ENCODE data around the gene ATXN7L2.

ATXN7L2 gene

DNA sequence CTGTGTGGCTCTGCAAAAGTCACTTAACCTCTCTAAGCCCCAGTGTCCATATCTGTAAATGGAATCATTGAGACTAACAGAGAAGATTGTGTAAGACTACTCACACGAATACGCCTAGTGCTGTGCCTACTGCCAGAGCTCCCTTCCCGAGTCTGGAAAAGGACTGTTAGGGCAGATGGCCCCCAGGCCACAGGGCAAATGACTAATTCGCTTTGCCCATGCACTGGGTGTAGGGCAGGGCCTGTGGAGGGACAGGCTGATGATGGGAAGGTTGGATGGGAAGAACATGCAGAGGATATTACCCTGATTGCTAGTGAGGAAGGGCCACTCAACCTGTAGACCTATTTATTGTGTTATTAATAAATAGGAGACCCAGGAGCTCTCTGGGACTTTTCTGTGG, 51.8 kb downstream of the ATXN7L2 start:
- TF ChIP-seq, protein P1, sequence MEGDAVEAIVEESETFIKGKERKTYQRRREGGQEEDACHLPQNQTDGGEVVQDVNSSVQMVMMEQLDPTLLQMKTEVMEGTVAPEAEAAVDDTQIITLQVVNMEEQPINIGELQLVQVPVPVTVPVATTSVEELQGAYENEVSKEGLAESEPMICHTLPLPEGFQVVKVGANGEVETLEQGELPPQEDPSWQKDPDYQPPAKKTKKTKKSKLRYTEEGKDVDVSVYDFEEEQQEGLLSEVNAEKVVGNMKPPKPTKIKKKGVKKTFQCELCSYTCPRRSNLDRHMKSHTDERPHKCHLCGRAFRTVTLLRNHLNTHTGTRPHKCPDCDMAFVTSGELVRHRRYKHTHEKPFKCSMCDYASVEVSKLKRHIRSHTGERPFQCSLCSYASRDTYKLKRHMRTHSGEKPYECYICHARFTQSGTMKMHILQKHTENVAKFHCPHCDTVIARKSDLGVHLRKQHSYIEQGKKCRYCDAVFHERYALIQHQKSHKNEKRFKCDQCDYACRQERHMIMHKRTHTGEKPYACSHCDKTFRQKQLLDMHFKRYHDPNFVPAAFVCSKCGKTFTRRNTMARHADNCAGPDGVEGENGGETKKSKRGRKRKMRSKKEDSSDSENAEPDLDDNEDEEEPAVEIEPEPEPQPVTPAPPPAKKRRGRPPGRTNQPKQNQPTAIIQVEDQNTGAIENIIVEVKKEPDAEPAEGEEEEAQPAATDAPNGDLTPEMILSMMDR (IDR thresholded peaks at IDR 0.05; ENCODE audit: insufficient read depth, low read length, poor library complexity, severe bottlenecking), result no peak
- no peak for TF ChIP-seq EZH2phosphoT487 (conservative IDR thresholded peaks at IDR 0.05; ENCODE audit: low read length)
- no peaks in the 10 kb centered on the region for H3K27me3 ChIP-seq (ENCODE audit: low read length)
- H4K20me1 ChIP-seq (ENCODE audit: low read depth, low read length), result no peaks in the 10 kb centered on the region
- H3K79me2 ChIP-seq (ENCODE audit: insufficient read depth, low read length), result no peaks in the 10 kb centered on the region
- H3K9me3 ChIP-seq (ENCODE audit: insufficient read depth, low read length), result no peaks in the 10 kb centered on the region
- no peaks in the 10 kb centered on the region for H3K9me2 ChIP-seq (replicated peaks; ENCODE audit: insufficient read depth, low read length)
- no peak overlapping the region for H3K9ac ChIP-seq (ENCODE audit: low read length)
- no peak overlapping the region for H3K4me3 ChIP-seq (ENCODE audit: insufficient read depth, low read length, poor library complexity, severe bottlenecking)
- no peaks in the 10 kb centered on the region for H3K36me3 ChIP-seq (ENCODE audit: low read length)
- no peaks in the 10 kb centered on the region for H3F3A ChIP-seq (ENCODE audit: insufficient read depth)
- H3K27ac ChIP-seq (ENCODE audit: low read depth, low read length), result no peak overlapping the region
- no peak overlapping the region for H2AFZ ChIP-seq (ENCODE audit: low read depth, low read length, severe bottlenecking)
- H3K4me2 ChIP-seq (ENCODE audit: low read depth, low read length, poor library complexity, severe bottlenecking), result no peak overlapping the region

DNA sequence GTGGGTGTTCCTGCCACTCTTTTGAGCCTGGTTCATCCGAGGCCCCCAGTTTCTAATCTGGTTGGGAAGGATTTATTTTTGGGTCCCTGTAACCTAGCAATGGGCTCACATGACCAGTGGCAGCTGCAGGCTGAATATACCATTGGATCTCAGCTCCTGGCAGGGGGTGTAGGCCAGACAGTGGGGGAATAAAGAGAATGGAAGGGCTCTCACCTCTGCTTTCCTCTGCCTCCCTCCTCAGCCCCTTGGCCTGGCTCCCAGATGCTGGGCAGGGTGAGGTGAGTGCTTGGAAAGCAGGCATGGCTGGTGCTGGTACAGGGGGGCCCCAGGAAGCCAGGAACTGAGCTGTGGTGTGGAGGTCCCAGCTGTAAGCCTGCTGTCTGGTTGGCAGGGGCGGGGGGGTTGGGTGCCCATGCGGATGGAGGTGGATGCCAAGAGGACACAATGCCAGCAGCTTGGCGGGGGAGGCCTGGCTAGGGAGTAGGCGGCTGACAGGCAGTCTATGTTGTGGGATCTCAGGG, 52.3 kb downstream of the ATXN7L2 start:
- no peaks in the 10 kb centered on the region for H3K79me2 ChIP-seq (ENCODE audit: insufficient read depth, low read length)
- no peak overlapping the region for H3K9ac ChIP-seq (ENCODE audit: low read length)
- TF ChIP-seq, protein P1 (IDR thresholded peaks at IDR 0.05; ENCODE audit: insufficient read depth, low read length, poor library complexity, severe bottlenecking), result no peak
- no peak for TF ChIP-seq EZH2phosphoT487 (conservative IDR thresholded peaks at IDR 0.05; ENCODE audit: low read length)
- no peak overlapping the region for H2AFZ ChIP-seq (ENCODE audit: low read depth, low read length, severe bottlenecking)
- H3K36me3 ChIP-seq (ENCODE audit: low read length), result no peaks in the 10 kb centered on the region
- no peaks in the 10 kb centered on the region for H3F3A ChIP-seq (ENCODE audit: insufficient read depth)
- H3K9me2 ChIP-seq (replicated peaks; ENCODE audit: insufficient read depth, low read length), result no peaks in the 10 kb centered on the region
- H3K27ac ChIP-seq (ENCODE audit: low read depth, low read length), result no peak overlapping the region
- no peak overlapping the region for H3K4me2 ChIP-seq (ENCODE audit: low read depth, low read length, poor library complexity, severe bottlenecking)
- H3K27me3 ChIP-seq (ENCODE audit: low read length), result no peaks in the 10 kb centered on the region
- H3K9me3 ChIP-seq (ENCODE audit: insufficient read depth, low read length), result no peaks in the 10 kb centered on the region
- no peaks in the 10 kb centered on the region for H4K20me1 ChIP-seq (ENCODE audit: low read depth, low read length)
- no peak overlapping the region for H3K4me3 ChIP-seq (ENCODE audit: insufficient read depth, low read length, poor library complexity, severe bottlenecking)

DNA sequence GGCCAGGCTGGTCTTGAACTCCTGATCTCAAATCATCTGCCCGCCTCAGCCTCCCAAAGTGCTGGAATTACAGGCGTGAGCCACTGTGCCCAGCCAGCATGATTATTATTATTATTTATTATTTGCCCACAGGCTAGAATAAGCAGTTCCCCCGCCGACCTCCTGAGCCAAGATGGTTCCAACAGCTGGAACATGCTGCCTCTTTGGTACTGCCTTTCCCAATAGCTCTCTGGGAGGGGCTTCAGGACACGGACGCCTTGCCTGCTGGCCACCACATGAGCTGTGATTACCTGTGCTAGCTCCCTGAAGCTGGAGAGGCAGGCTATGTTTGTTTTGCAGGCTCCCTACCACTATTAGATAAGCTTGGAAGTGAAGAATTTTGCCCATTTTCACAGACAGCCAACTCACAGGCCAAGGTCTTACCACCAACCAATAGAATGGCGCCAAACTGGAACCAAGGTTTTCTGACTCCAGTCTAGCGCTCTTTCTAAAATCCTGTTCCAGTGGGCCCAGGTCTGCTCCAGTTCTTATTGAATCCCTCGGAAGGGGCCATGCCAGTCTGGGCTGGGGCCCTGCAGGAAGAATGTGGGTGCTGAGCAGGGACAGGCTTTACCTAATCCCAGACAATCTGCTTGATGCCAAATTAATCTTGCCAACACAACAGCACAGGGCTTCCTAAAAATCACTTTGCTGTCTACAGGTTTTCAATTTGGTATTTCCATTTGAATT, 53.9 kb downstream of the ATXN7L2 start:
- Histone ChIP-seq H3K27me3 (ENCODE audit: low read length) (no peaks in the 10 kb centered on the region), H3K4me2 (ENCODE audit: low read depth, low read length, poor library complexity, severe bottlenecking) (no peak overlapping the region), H3K27ac (ENCODE audit: low read depth, low read length) (no peak overlapping the region), H3K36me3 (ENCODE audit: low read length) (no peaks in the 10 kb centered on the region), H2AFZ (ENCODE audit: low read depth, low read length, severe bottlenecking) (no peak overlapping the region), H3K9me3 (ENCODE audit: insufficient read depth, low read length) (no peaks in the 10 kb centered on the region), H3K79me2 (ENCODE audit: insufficient read depth, low read length) (no peaks in the 10 kb centered on the region), H3K4me3 (ENCODE audit: insufficient read depth, low read length, poor library complexity, severe bottlenecking) (no peak overlapping the region), H3K9ac (ENCODE audit: low read length) (no peak overlapping the region), H3K9me2 (replicated peaks; ENCODE audit: insufficient read depth, low read length) (no peaks in the 10 kb centered on the region), H4K20me1 (ENCODE audit: low read depth, low read length) (no peaks in the 10 kb centered on the region), H3F3A (ENCODE audit: insufficient read depth) (no peaks in the 10 kb centered on the region)
- TF ChIP-seq EZH2phosphoT487 (conservative IDR thresholded peaks at IDR 0.05; ENCODE audit: low read length), result no peak
- TF ChIP-seq, protein P1 (IDR thresholded peaks at IDR 0.05; ENCODE audit: insufficient read depth, low read length, poor library complexity, severe bottlenecking), result no peak
